Measurements from ENCODE around the gene AZIN2.
A peak's percentile ranks its signal among the peaks of the same experiment; 100 is the strongest.
"Not testable (repeated sequence)": the region's sequence is repeated elsewhere in the genome, so short reads cannot be mapped to it uniquely, and the experiment has no call there.

The AZIN2 gene

GRCh38 chr1:33126411-33127000 is 45.6 kb downstream of the AZIN2 start:
- TF ChIP-seq BHLHE40 (IDR thresholded peaks at IDR 0.05; ENCODE audit: borderline replicate concordance) (no peak), NFRKB (IDR thresholded peaks at IDR 0.05) (no peak)
- no peak for DNase-seq (ENCODE audit: extremely low spot score)
- CTCF ChIA-PET = interaction anchor here (0.6 to 1.8 kb wide), 15 partner anchors 9 to 354 kb away, joined by 3 to 15 read pairs (median 4); partner anchors contain the start of gene TRIM62
- POLR2A ChIA-PET = interaction anchor here (0.7 to 2.5 kb wide), 16 partner anchors 9 to 345 kb away, joined by 3 to 27 read pairs (median 4); partner anchors contain the start of genes AZIN2, TRIM62 and ZSCAN20

- DNase-seq (ENCODE audit: extremely low spot score) = peak; percentile 100
- TF ChIP-seq FOXK2 (IDR thresholded peaks at IDR 0.05) = no peak
- TF ChIP-seq SUZ12 (IDR thresholded peaks at IDR 0.05) = no peak
- TF ChIP-seq SP1 (IDR thresholded peaks at IDR 0.05) = no peak
- no peak for TF ChIP-seq BHLHE40 (IDR thresholded peaks at IDR 0.05; ENCODE audit: borderline replicate concordance)
- 0 out of 2 replicates have a peak, but pooled peaks have one; percentile 24 for TF ChIP-seq HDGF (IDR thresholded peaks at IDR 0.05; ENCODE audit: borderline replicate concordance)
- peak; percentile 98 for TF ChIP-seq ELF4 (IDR thresholded peaks at IDR 0.05)
- peak; percentile 41; the same call in 1 of the 2 replicates for TF ChIP-seq ARNT (IDR thresholded peaks at IDR 0.05)
- TF ChIP-seq PKNOX1 (IDR thresholded peaks at IDR 0.05) = peak; percentile 98
- no peak for TF ChIP-seq TARDBP (IDR thresholded peaks at IDR 0.05)
- TF ChIP-seq FOXM1 (IDR thresholded peaks at IDR 0.05; ENCODE audit: borderline replicate concordance) = peak; percentile 95
- no peak; the same call in 1 of the 2 replicates for TF ChIP-seq CTBP1 (IDR thresholded peaks at IDR 0.05; ENCODE audit: borderline replicate concordance)
- TF ChIP-seq L3MBTL2 (conservative IDR thresholded peaks at IDR 0.05) = peak; percentile 96
- ChIA-PET CTCF (interaction anchor here (0.6 to 1.8 kb wide), 16 partner anchors 8 to 353 kb away, joined by 3 to 15 read pairs (median 4); partner anchors contain the start of gene TRIM62), POLR2A (interaction anchor here (0.6 to 2.5 kb wide), 24 partner anchors 8 to 478 kb away, joined by 3 to 27 read pairs (median 4); partner anchors contain the start of genes AZIN2, TRIM62 and ZSCAN20)
Observed at GRCh38 chr1:33127001-33127823, 46.3 kb downstream of the AZIN2 start.

GRCh38 chr1:33128781-33129180 is 47.8 kb downstream of the AZIN2 start:
- CTCF ChIA-PET = interaction anchor here (1.3 kb wide), 1 partner anchor 9 kb away, joined by 9 read pairs; no protein-coding TSS in a partner anchor

GRCh38 chr1:33130297-33130696 is 49.3 kb downstream of the AZIN2 start:
- CTCF ChIA-PET = no interaction called here
- POLR2A ChIA-PET = no interaction called here
- no peak for DNase-seq (ENCODE audit: extremely low spot score)
- no peak for TF ChIP-seq TARDBP (IDR thresholded peaks at IDR 0.05)
- TF ChIP-seq ARNT (IDR thresholded peaks at IDR 0.05) = no peak
- no peak for TF ChIP-seq SP1 (IDR thresholded peaks at IDR 0.05)

More at GRCh38 chr1:33128781-33129180, 47.8 kb downstream of the AZIN2 start:
- POLR2A ChIA-PET = no interaction called here
- TF ChIP-seq TARDBP (IDR thresholded peaks at IDR 0.05) = no peak
- TF ChIP-seq NFRKB (IDR thresholded peaks at IDR 0.05) = no peak
- TF ChIP-seq SP1 (IDR thresholded peaks at IDR 0.05) = no peak
- DNase-seq (ENCODE audit: extremely low spot score) = no peak

GRCh38 chr1:33131191-33131590 is 50.2 kb downstream of the AZIN2 start:
- POLR2A ChIA-PET = no interaction called here
- CTCF ChIA-PET = no interaction called here
- no peak for DNase-seq (ENCODE audit: extremely low spot score)
- no peak for TF ChIP-seq ARNT (IDR thresholded peaks at IDR 0.05)

GRCh38 chr1:33132549-33132948 is 51.6 kb downstream of the AZIN2 start:
- POLR2A ChIA-PET = no interaction called here
- TF ChIP-seq SUZ12 (IDR thresholded peaks at IDR 0.05) (no peak), PKNOX1 (IDR thresholded peaks at IDR 0.05) (no peak), FOXK2 (IDR thresholded peaks at IDR 0.05) (no peak), FOXM1 (IDR thresholded peaks at IDR 0.05; ENCODE audit: borderline replicate concordance) (no peak), BHLHE40 (IDR thresholded peaks at IDR 0.05; ENCODE audit: borderline replicate concordance) (no peak), NFRKB (IDR thresholded peaks at IDR 0.05) (no peak), HDGF (IDR thresholded peaks at IDR 0.05; ENCODE audit: borderline replicate concordance) (no peak), ELF4 (IDR thresholded peaks at IDR 0.05) (no peak), ARNT (IDR thresholded peaks at IDR 0.05) (no peak), ZNF384 (IDR thresholded peaks at IDR 0.05) (no peak), FOXA1 (IDR thresholded peaks at IDR 0.05) (no peak), CTBP1 (IDR thresholded peaks at IDR 0.05; ENCODE audit: borderline replicate concordance) (no peak)
- no peak for DNase-seq (ENCODE audit: extremely low spot score)
- CTCF ChIA-PET = no interaction called here

- no peak for TF ChIP-seq ZNF384 (IDR thresholded peaks at IDR 0.05)
- TF ChIP-seq PKNOX1 (IDR thresholded peaks at IDR 0.05) = no peak
- TF ChIP-seq NFRKB (IDR thresholded peaks at IDR 0.05) = no peak
- TF ChIP-seq SUZ12 (IDR thresholded peaks at IDR 0.05) = no peak
- no peak for TF ChIP-seq FOXM1 (IDR thresholded peaks at IDR 0.05; ENCODE audit: borderline replicate concordance)
- DNase-seq (ENCODE audit: extremely low spot score) = no peak
- CTCF ChIA-PET = no interaction called here
- POLR2A ChIA-PET = no interaction called here
Observed at GRCh38 chr1:33133478-33134105, 52.6 kb downstream of the AZIN2 start.

- ChIA-PET POLR2A (interaction anchor here (1.2 kb wide), 1 partner anchor 9 kb away, joined by 5 read pairs; no protein-coding TSS in a partner anchor), CTCF (interaction anchor here (1.3 kb wide), 1 partner anchor 9 kb away, joined by 4 read pairs; no protein-coding TSS in a partner anchor)
- DNase-seq (ENCODE audit: extremely low spot score) = not testable (repeated sequence)
Observed at GRCh38 chr1:33136041-33136440, 55.1 kb downstream of the AZIN2 start.
